Thoracic aorta (tissue), 2 donors: Measurements from ENCODE around the gene MXRA8. TPM values are rescaled to one million over a fixed set of nuclear protein-coding genes. Genes with fewer than 3 reads are reported as not detected.

ENCODE experiments used
- ATAC-seq: fragments of 150-250 bp; one replicate; pipeline ENCODE4 v1.8.0; 2017; ENCODE audit warnings: low read depth; ENCODE audit not compliant: insufficient number of reproducible peaks, low FRiP score
- DNase-seq: peaks from one replicate; pipeline ENCODE4 v3.0.0-alpha.2; 2020; ENCODE audit warnings: low spot score
- H3K27ac ChIP-seq, 2 donors: fragments of 200-600 bp; sonication (generic); 1 replicate in 1 of 2; 2 replicates in 1 of 2; pipeline ENCODE4 v1.5.1; 2016; ENCODE audit warnings: mild to moderate bottlenecking in 2 of 2, moderate library complexity in 2 of 2
- H3K27me3 ChIP-seq: fragments of 200-600 bp; sonication (generic); replicated peaks from 2 replicates; pipeline ENCODE4 v1.6.0; 2016; ENCODE audit warnings: mild to moderate bottlenecking; ENCODE audit not compliant: insufficient read depth
- H3K36me3 ChIP-seq: fragments of 200-600 bp; sonication (generic); one replicate; pipeline ENCODE4 v1.5.1; 2016
- H3K4me1 ChIP-seq, 2 donors: fragments of 200-600 bp; sonication (generic); 1 replicate in 1 of 2; 2 replicates in 1 of 2; pipeline versions ENCODE4 v1.5.1 to v1.6.0; 2016; ENCODE audit warnings: low read depth in 2 of 2, mild to moderate bottlenecking in 1 of 2; ENCODE audit not compliant: control insufficient read depth in 1 of 2
- H3K4me3 ChIP-seq: fragments of 200-600 bp; sonication (generic); 2 replicates; pipeline ENCODE4 v1.5.1; 2016; ENCODE audit warnings: mild to moderate bottlenecking
- H3K9me3 ChIP-seq: fragments of 200-600 bp; sonication (generic); 2 replicates; pipeline ENCODE4 v1.5.1; 2016
- total RNA-seq, 2 donors: library from RNA; depleted of rRNA; stranded (reverse); fragments of >200 nt; gene quantifications; one replicate each; pipeline versions ENCODE4 v1.1.0 to v1.2.3, GENCODE V29; 2016
- TF ChIP-seq, protein P1 (sequence below): fragments of 200-600 bp; sonication (generic); IDR thresholded peaks from one replicate; pipeline ENCODE4 v1.5.1; 2019; ENCODE audit warnings: antibody characterized with exemption

The MXRA8 gene
- total RNA-seq, 2 donors from 2014 or later: 239 to 326 TPM

DNA sequence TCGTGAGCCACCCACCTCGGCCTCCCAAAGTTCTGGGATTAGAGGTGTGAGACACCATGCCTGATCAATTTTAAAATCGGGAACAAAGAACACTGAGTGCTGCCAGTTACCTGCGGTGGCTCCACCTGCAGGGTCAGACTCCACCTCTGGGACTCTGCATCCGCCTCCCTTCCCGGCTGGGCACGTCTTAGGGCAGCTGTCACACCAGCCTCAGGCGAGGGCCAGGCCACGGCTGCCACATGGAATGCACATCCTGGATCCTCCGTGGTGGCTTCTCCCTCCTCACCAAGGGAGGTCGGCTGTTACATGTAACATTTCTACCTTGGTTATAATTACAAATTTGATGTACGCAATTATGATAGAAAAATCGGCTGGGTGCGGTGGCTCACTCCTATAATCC, 5.9 kb upstream of the MXRA8 start:
- no peak for DNase-seq

DNA sequence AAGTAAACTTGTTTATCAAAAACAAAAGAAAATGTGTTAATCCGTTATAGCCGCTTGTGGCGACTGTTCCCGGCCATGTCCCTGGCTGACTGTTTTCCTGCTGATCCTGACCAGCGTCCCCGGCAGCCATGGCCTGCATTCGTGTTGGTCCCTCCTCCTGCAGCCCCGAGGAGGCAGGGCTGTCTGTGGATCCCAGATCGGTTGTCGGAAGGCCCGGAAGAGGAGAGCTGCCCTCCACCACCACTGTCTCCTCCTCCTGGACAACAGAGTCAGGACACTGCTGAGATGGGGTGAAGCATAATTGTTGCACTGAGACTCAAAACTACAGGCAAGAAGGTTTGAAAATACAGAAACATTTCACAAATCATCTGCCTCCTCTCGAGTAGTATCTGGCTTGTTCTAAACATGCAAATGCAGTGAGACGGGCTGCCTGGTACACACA, 3.6 kb upstream of the MXRA8 start:
- no peak for DNase-seq

More for the DNA sequence above, 5.9 kb upstream of the MXRA8 start:
- H3K36me3 ChIP-seq: no peaks in the 10 kb centered on the region
- H3K27me3 ChIP-seq: no peaks in the 10 kb centered on the region
- H3K4me1 ChIP-seq: peaks cover 18 to 32% of the 10 kb centered on the region in 2 donors
- H3K9me3 ChIP-seq: no peaks in the 10 kb centered on the region
- no peak overlapping the region for H3K27ac ChIP-seq
- no peak for ATAC-seq
- TF ChIP-seq, protein P1, sequence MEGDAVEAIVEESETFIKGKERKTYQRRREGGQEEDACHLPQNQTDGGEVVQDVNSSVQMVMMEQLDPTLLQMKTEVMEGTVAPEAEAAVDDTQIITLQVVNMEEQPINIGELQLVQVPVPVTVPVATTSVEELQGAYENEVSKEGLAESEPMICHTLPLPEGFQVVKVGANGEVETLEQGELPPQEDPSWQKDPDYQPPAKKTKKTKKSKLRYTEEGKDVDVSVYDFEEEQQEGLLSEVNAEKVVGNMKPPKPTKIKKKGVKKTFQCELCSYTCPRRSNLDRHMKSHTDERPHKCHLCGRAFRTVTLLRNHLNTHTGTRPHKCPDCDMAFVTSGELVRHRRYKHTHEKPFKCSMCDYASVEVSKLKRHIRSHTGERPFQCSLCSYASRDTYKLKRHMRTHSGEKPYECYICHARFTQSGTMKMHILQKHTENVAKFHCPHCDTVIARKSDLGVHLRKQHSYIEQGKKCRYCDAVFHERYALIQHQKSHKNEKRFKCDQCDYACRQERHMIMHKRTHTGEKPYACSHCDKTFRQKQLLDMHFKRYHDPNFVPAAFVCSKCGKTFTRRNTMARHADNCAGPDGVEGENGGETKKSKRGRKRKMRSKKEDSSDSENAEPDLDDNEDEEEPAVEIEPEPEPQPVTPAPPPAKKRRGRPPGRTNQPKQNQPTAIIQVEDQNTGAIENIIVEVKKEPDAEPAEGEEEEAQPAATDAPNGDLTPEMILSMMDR: no peak
- H3K4me3 ChIP-seq: no peak overlapping the region

DNA sequence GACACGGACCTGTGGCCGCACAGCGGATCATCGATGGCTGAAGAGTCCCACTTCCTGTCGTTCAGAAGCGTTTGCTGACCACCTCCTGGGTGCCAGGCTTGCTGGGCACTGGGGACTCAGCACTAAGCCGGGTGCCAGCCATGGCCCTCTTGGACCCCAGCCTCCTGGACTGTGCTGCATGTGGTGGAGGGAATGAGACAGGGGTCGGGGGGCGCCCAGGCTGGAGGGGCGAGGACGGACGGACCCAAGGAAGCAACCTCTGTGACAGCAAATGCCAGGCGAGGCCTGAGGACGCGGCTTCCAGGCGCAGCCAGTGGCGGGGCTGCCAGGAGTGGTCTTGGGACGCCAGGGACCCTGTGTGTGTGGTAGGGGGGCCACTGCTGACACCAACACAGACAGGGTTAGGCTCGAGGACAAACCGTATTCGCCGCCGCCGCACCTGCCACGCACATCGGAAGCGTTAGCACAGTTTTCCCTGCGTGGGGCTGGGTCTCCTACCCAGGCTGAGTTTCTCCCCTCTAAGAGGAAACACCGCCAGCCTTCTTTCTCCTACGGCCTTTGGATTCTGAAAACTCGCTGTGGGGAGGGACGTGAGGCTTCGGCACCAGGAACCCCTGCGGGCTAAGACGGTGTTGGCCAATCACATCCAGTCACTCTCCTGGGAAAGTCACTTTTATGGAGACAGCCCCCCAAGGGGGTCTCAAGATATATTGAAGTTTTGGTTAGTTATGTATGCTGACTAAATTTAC, 3.1 kb upstream of the MXRA8 start:
- peaks cover 27 to 47% of the 10 kb centered on the region in 2 donors for H3K4me1 ChIP-seq
- H3K9me3 ChIP-seq: no peaks in the 10 kb centered on the region
- no peaks in the 10 kb centered on the region for H3K36me3 ChIP-seq
- H3K27ac ChIP-seq: peak overlapping the region; percentile 97 to 99
- H3K27me3 ChIP-seq: no peaks in the 10 kb centered on the region
- no peak overlapping the region for H3K4me3 ChIP-seq
- ATAC-seq (no peak), DNase-seq (no peak)
- TF ChIP-seq, protein P1: no peak

More for the DNA sequence above, 3.6 kb upstream of the MXRA8 start:
- TF ChIP-seq, protein P1: no peak
- Histone ChIP-seq H3K27ac (peak overlapping the region; percentile 97 to 99), H3K36me3 (no peaks in the 10 kb centered on the region), H3K27me3 (no peaks in the 10 kb centered on the region), H3K4me1 (peaks cover 27 to 43% of the 10 kb centered on the region in 2 donors), H3K4me3 (no peak overlapping the region), H3K9me3 (no peaks in the 10 kb centered on the region)
- ATAC-seq: no peak

DNA sequence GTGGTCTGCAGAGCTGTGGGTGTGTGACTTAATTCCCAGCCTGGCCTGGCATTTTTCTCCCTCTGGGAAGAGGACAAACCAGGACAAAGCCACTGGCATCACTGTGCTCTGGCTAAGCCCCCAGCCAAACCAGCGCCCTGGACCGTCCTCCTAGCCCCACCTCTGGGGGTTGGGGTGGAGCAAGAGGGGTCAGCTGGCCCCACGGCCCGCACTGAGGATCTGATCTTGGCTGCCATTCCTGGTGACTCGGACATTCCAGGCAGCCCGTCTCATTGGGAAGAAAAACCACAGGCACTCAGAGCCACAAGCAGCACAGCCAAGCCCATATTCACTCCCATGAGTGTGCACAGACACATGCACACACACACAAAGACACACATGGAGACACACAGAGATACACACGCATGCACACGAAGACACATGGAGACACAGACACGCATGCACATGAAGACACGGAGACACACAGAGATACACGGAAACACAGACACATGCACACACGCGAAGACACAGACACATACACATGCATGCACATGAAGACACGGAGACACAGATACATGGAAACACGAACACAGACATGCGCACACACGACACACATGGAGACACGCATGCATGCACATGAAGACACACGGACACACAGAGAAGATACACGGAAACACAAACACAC, 2.3 kb upstream of the MXRA8 start:
- Histone ChIP-seq H3K4me3 (no peak overlapping the region), H3K36me3 (no peaks in the 10 kb centered on the region), H3K27me3 (no peaks in the 10 kb centered on the region), H3K4me1 (peaks cover 32 to 47% of the 10 kb centered on the region in 2 donors), H3K27ac (peak overlapping the region; percentile 97 to 99), H3K9me3 (no peaks in the 10 kb centered on the region)
- ATAC-seq: peak; percentile 64
- DNase-seq: peak; percentile 64
- TF ChIP-seq, protein P1: no peak
